GM18519 (cell line): ENCODE data around the gene CDH1.

Experiments
- ATAC-seq: cut with Tn5 transposase; IDR thresholded peaks from one replicate; pipeline ENCODE4 v1.9.1; 2021; ENCODE audit warnings: mild to moderate bottlenecking, moderate library complexity; ENCODE audit not compliant: unreplicated experiment, low FRiP score

CDH1 gene

GRCh38 chr16:68843482-68844210 lies 106.6 kb downstream of the CDH1 start, which contains the start of gene TANGO6:
Gene TANGO6 (plus strand): TSS chr16:68843531. CDS start chr16:68843618, 87 bp downstream.
- ATAC-seq = peak; percentile 54

GRCh38 chr16:68844211-68844564 lies 107.1 kb downstream of the CDH1 start:
- no peak for ATAC-seq

GRCh38 chr16:68848786-68849185 lies 111.7 kb downstream of the CDH1 start:
- no peak for ATAC-seq

- no peak for ATAC-seq
These were observed 113.4 kb downstream of the CDH1 start for GRCh38 chr16:68850481-68850880.

- ATAC-seq = no peak
These were observed 114.5 kb downstream of the CDH1 start for GRCh38 chr16:68851601-68852000.

GRCh38 chr16:68857479-68857878 lies 120.4 kb downstream of the CDH1 start:
- no peak for ATAC-seq

GRCh38 chr16:68859828-68860227 lies 122.7 kb downstream of the CDH1 start:
- no peak for ATAC-seq

GRCh38 chr16:68860978-68861892 lies 124.1 kb downstream of the CDH1 start:
- no peak for ATAC-seq

GRCh38 chr16:68866933-68867332 lies 129.8 kb downstream of the CDH1 start:
- no peak for ATAC-seq

- no peak for ATAC-seq
These were observed 132.5 kb downstream of the CDH1 start for GRCh38 chr16:68869492-68870088.

GRCh38 chr16:68873635-68874471 lies 136.8 kb downstream of the CDH1 start:
- no peak for ATAC-seq

- no peak for ATAC-seq
These were observed 138.8 kb downstream of the CDH1 start for GRCh38 chr16:68875871-68876270.

GRCh38 chr16:68883685-68884084 lies 146.6 kb downstream of the CDH1 start:
- ATAC-seq = no peak

- ATAC-seq = no peak
These were observed 147.3 kb downstream of the CDH1 start for GRCh38 chr16:68884401-68884800.
